Natural killer cell (primary cell): ENCODE results near the gene IRX3. TPM values are rescaled to one million over a fixed set of nuclear protein-coding genes. Genes with fewer than 3 reads are reported as not detected.

Source experiments
- ATAC-seq, 3 donors: fragments of 150-1000 bp in 2 of 3; fragments of 200-7000 bp in 1 of 3; cut with Tn5 transposase; 1 replicate in 1 of 3; 2 replicates in 2 of 3; pipeline ENCODE4 v1.10.0; 2021; ENCODE audit warnings: mild to moderate bottlenecking in 2 of 3, moderate library complexity in 2 of 3
- DNase-seq, 2 donors: peaks; one replicate each; pipeline versions ENCODE4 v3.0.0 to v3.0.0-alpha.2; 2013 to 2021; ENCODE audit warnings: mixed read lengths in 1 of 2
- H3K27ac ChIP-seq: one replicate; pipeline ENCODE4 v1.5.1; 2013; ENCODE audit warnings: mild to moderate bottlenecking, low read length
- H3K27me3 ChIP-seq: one replicate; pipeline ENCODE4 v1.6.1; 2013; ENCODE audit warnings: low read length; ENCODE audit not compliant: control insufficient read depth, insufficient read depth
- H3K36me3 ChIP-seq: one replicate; pipeline ENCODE4 v1.6.1; 2013; ENCODE audit warnings: low read length; ENCODE audit not compliant: control insufficient read depth, insufficient read depth
- H3K4me1 ChIP-seq: one replicate; pipeline ENCODE4 v1.6.1; 2013; ENCODE audit warnings: low read length; ENCODE audit not compliant: control insufficient read depth, insufficient read depth
- H3K4me3 ChIP-seq: one replicate; pipeline ENCODE4 v1.5.1; 2013; ENCODE audit warnings: low read length
- H3K9me3 ChIP-seq: one replicate; pipeline ENCODE4 v1.6.1; 2013; ENCODE audit warnings: low read length; ENCODE audit not compliant: control insufficient read depth, insufficient read depth
- H3K27ac Mint-ChIP-seq, 2 donors: one replicate each; pipeline ENCODE4 v1.8.0; 2022; ENCODE audit warnings: mild to moderate bottlenecking in 2 of 2, mixed read lengths in 2 of 2, moderate library complexity in 1 of 2
- H3K27me3 Mint-ChIP-seq, 2 donors: one replicate each; pipeline ENCODE4 v1.8.0; 2022; ENCODE audit warnings: low read depth in 2 of 2, mixed read lengths in 2 of 2
- H3K36me3 Mint-ChIP-seq: one replicate; pipeline ENCODE4 v1.8.0; 2022; ENCODE audit warnings: mixed read lengths
- H3K4me1 Mint-ChIP-seq, 2 donors: one replicate each; pipeline ENCODE4 v1.8.0; 2022; ENCODE audit warnings: mixed read lengths in 2 of 2
- H3K4me3 Mint-ChIP-seq: one replicate; pipeline ENCODE4 v1.8.0; 2022; ENCODE audit warnings: mild to moderate bottlenecking, moderate library complexity, mixed read lengths
- H3K9me3 Mint-ChIP-seq, 2 donors: one replicate each; pipeline ENCODE4 v1.8.0; 2022; ENCODE audit warnings: mixed read lengths in 2 of 2
- CTCF ChIP-seq: fragments of 200-600 bp; IDR thresholded peaks from one replicate; pipeline ENCODE4 v1.8.0; 2022; ENCODE audit warnings: antibody characterized with exemption
- WGBS: methylation state at CpG from one replicate; pipeline ENCODE4 v1.1.7; 2013; ENCODE audit warnings: missing lambda C conversion rate; ENCODE audit not compliant: insufficient coverage; 5-methylcytosine and 5-hydroxymethylcytosine counted together
- intact Hi-C: fragments of 100-400 bp; cut with micrococcal nuclease; formaldehyde crosslinking; loops from one replicate; pipeline ENCODE4 v1.14.2; 2022
- total RNA-seq, 4 donors: library from RNA; stranded (reverse); fragments of 120-200 nt in 1 of 4; gene quantifications; one replicate each; pipeline versions ENCODE4 v1.2.3 to v1.2.4, GENCODE V29; 2013 to 2022

The IRX3 gene
- not detected for total RNA-seq
- not detected for total RNA-seq (2013)

GRCh38 chr16:54286366-54287130 is at the start of gene IRX3:
IRX3 (minus strand) TSS chr16:54286787; CDS start chr16:54286050, 737 bp downstream.
- Mint-ChIP-seq H3K27ac (no peak within 1 kb of the TSS), H3K27me3 (peaks cover 49 to 61% of the 10 kb centered on the region in 2 donors), H3K4me3 (peak within 1 kb of the TSS; percentile 64), H3K4me1 (peaks cover 6 to 21% of the 10 kb centered on the region in 2 donors), H3K9me3 (no peaks in the 10 kb centered on the region), H3K36me3 (peaks cover 16% of the 10 kb centered on the region)
- Histone ChIP-seq H3K9me3 (no peaks in the 10 kb centered on the region), H3K27ac (no peak within 1 kb of the TSS), H3K27me3 (peaks cover 29% of the 10 kb centered on the region), H3K4me3 (no peak within 1 kb of the TSS), H3K4me1 (peaks cover 9% of the 10 kb centered on the region), H3K36me3 (no peaks in the 10 kb centered on the region)
- DNase-seq: no peak
- intact Hi-C loops: no loop called here
- ATAC-seq: no peak
- WGBS: 2% methylated on average over 67 of the region's 67 CpGs
- no peak for TF ChIP-seq CTCF

- no peak overlapping the region for H3K27ac ChIP-seq
- no peaks in the 10 kb centered on the region for H3K4me1 ChIP-seq
- intact Hi-C loops: no loop called here
- Mint-ChIP-seq H3K27ac (no peak overlapping the region), H3K27me3 (peaks cover 9 to 42% of the 10 kb centered on the region in 2 donors), H3K36me3 (no peaks in the 10 kb centered on the region), H3K9me3 (no peaks in the 10 kb centered on the region), H3K4me1 (no peaks in the 10 kb centered on the region), H3K4me3 (no peak overlapping the region)
- no peak overlapping the region for H3K4me3 ChIP-seq
- TF ChIP-seq CTCF: no peak
- DNase-seq (no peak), ATAC-seq (no peak)
- 91% methylated on average over 3 of the region's 3 CpGs for WGBS
- H3K27me3 ChIP-seq: peaks cover 2% of the 10 kb centered on the region
- no peaks in the 10 kb centered on the region for H3K9me3 ChIP-seq
- H3K36me3 ChIP-seq: no peaks in the 10 kb centered on the region
These were observed 48.6 kb upstream of the IRX3 start for GRCh38 chr16:54335230-54335629.

GRCh38 chr16:54334208-54334607 is 47.6 kb upstream of the IRX3 start:
- WGBS: 95% methylated on average over 2 of the region's 2 CpGs
- intact Hi-C loops: no loop called here
- no peak overlapping the region for H3K4me3 Mint-ChIP-seq

More at GRCh38 chr16:54334208-54334607, 47.6 kb upstream of the IRX3 start:
- Histone ChIP-seq H3K27me3 (peaks cover 2% of the 10 kb centered on the region), H3K4me1 (no peaks in the 10 kb centered on the region), H3K9me3 (no peaks in the 10 kb centered on the region), H3K36me3 (no peaks in the 10 kb centered on the region), H3K27ac (no peak overlapping the region), H3K4me3 (no peak overlapping the region)
- H3K9me3 Mint-ChIP-seq: no peaks in the 10 kb centered on the region
- no peak for TF ChIP-seq CTCF
- H3K27me3 Mint-ChIP-seq: peaks cover 6 to 47% of the 10 kb centered on the region in 2 donors
- no peaks in the 10 kb centered on the region for H3K36me3 Mint-ChIP-seq
- no peak for ATAC-seq
- H3K4me1 Mint-ChIP-seq: no peaks in the 10 kb centered on the region
- H3K27ac Mint-ChIP-seq: no peak overlapping the region
- DNase-seq: no peak
